OCI-LY7 (cell line): ENCODE results near the gene PRR20C. TPM values are rescaled to one million over a fixed set of nuclear protein-coding genes. Genes with fewer than 3 reads are reported as not detected.

Experiments
- BruUV-seq: library from RNA; stranded (reverse); fragments of 400-500 nt; replicated peaks from 2 replicates; lab custom pipeline; 2021; lab: Mats Ljungman, UMichigan
- CTCF ChIA-PET: fragments of 300-600 bp; sonication (Branson Sonifier 250); formaldehyde crosslinking; loops from one replicate; lab custom pipeline; 2022; ENCODE audit warnings: antibody characterized with exemption; ENCODE audit not compliant: unreplicated experiment; lab: Charles Lee
- POLR2A ChIA-PET: fragments of 300-600 bp; sonication (Branson Sonifier 250); formaldehyde crosslinking; loops from one replicate; lab custom pipeline; 2022; ENCODE audit warnings: antibody characterized with exemption; lab: Charles Lee
- DNase-seq: peaks from one replicate; pipeline ENCODE4 v3.0.0-alpha.2; 2015; ENCODE audit warnings: low spot score
- H2AFZ ChIP-seq: fragments of 200-600 bp; sonication (generic), shearing (Covaris generic); 2 replicates; pipeline ENCODE4 v1.6.1; 2014; ENCODE audit warnings: mild to moderate bottlenecking, antibody characterized with exemption, low read length, moderate library complexity
- H3K27ac ChIP-seq: fragments of 200-600 bp; sonication (generic); 2 replicates; pipeline ENCODE4 v1.5.1; 2014; ENCODE audit warnings: mixed run types, low read depth, mild to moderate bottlenecking, moderate library complexity, low read length, inconsistent platforms; ENCODE audit not compliant: poor library complexity, severe bottlenecking
- H3K36me3 ChIP-seq: fragments of 200-600 bp; sonication (generic); 2 replicates; pipeline ENCODE4 v1.6.1; 2014; ENCODE audit warnings: mild to moderate bottlenecking, antibody characterized with exemption, low read length, moderate library complexity, mixed read lengths; ENCODE audit not compliant: insufficient read depth
- H3K4me1 ChIP-seq: fragments of 200-600 bp; sonication (generic); 2 replicates; pipeline ENCODE4 v1.5.1; 2014; ENCODE audit warnings: mild to moderate bottlenecking, low read length; ENCODE audit not compliant: insufficient read depth, poor library complexity, severe bottlenecking
- H3K4me2 ChIP-seq: fragments of 200-600 bp; sonication (generic); 2 replicates; pipeline ENCODE4 v1.6.1; 2014; ENCODE audit warnings: mild to moderate bottlenecking, low read length
- H3K4me3 ChIP-seq: fragments of 200-600 bp; sonication (generic); 2 replicates; pipeline ENCODE4 v1.5.1; 2014; ENCODE audit warnings: mild to moderate bottlenecking, low read depth, low read length; ENCODE audit not compliant: poor library complexity, severe bottlenecking
- H3K79me2 ChIP-seq: fragments of 200-600 bp; sonication (generic); 2 replicates; pipeline ENCODE4 v1.6.1; 2016; ENCODE audit warnings: low read depth, mild to moderate bottlenecking, low read length, moderate library complexity, mixed read lengths; ENCODE audit not compliant: insufficient read depth
- H3K9me2 ChIP-seq: fragments of 200-600 bp; sonication (generic); 2 replicates; pipeline ENCODE4 v1.6.1; 2016; ENCODE audit warnings: mild to moderate bottlenecking, low read length, mixed read lengths; ENCODE audit not compliant: insufficient read depth
- H3K9me3 ChIP-seq: fragments of 200-600 bp; sonication (generic); 2 replicates; pipeline ENCODE4 v1.6.1; 2014; ENCODE audit warnings: mild to moderate bottlenecking, mixed run types, low read length, mixed read lengths
- H4K20me1 ChIP-seq: fragments of 200-600 bp; sonication (generic); 2 replicates; pipeline ENCODE4 v1.6.1; 2014; ENCODE audit warnings: mild to moderate bottlenecking, antibody characterized with exemption, low read length, moderate library complexity, mixed read lengths; ENCODE audit not compliant: insufficient read depth
- CTCF ChIP-seq: fragments of 200-600 bp; sonication (generic); conservative IDR thresholded peaks from 2 replicates; pipeline ENCODE4 v1.5.1; 2014; ENCODE audit warnings: mild to moderate bottlenecking, antibody characterized with exemption, low read length, moderate library complexity, mixed read lengths
- EZH2phosphoT487 ChIP-seq: fragments of 200-600 bp; sonication (generic); IDR thresholded peaks from 2 replicates; pipeline ENCODE4 v1.6.1; 2018; ENCODE audit warnings: low read depth, borderline replicate concordance, mild to moderate bottlenecking, mixed run types, antibody characterized with exemption, low read length, moderate library complexity, mixed read lengths
- intact Hi-C: fragments of 100-400 bp; cut with micrococcal nuclease; formaldehyde crosslinking; loops from one replicate; pipeline ENCODE4 v1.10.0; 2022; ENCODE audit not compliant: unreplicated experiment
- total RNA-seq, 2 experiments: library from RNA; depleted of rRNA in 1 of 2; stranded (reverse); fragments of >200 nt in 1 of 2; shearing (Covaris generic) in 1 of 2; gene quantifications; 2 replicates each; pipeline ENCODE4 v1.2.3, GENCODE V29; 2014 to 2022

The PRR20C gene
- total RNA-seq, 2 experiments from 2014 or later = not detected

DNA sequence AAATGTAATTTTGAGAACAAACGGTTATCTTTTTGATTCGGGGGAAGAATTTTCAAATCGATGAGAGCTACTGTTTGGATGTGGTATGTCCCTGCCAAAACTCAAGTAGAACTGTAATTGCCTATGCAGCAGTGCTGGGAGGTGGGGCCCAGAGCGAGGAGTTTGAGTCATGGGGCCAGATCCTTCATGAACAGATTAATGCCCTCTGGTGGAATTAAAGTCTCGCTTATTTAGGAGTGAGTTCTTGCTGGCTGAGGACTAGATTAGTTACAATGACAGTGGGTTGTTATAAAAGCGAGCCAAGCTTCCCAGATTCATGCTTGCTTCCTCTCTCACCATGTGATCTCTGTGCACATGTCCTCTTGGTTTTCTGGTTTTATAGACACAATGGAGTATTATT is 25.0 kb upstream of the PRR20C start:
- Histone ChIP-seq H3K36me3 (no peaks in the 10 kb centered on the region), H3K4me1 (no peaks in the 10 kb centered on the region), H3K9me3 (0 out of 2 replicates have a peak, but pooled peaks cover 4% of the 10 kb centered on the region), H3K4me3 (no peak overlapping the region), H3K9me2 (no peaks in the 10 kb centered on the region), H3K4me2 (no peak overlapping the region), H2AFZ (no peak overlapping the region), H3K79me2 (no peaks in the 10 kb centered on the region), H3K27ac (no peak overlapping the region), H4K20me1 (no peaks in the 10 kb centered on the region)
- ChIA-PET POLR2A (no interaction called here), CTCF (no interaction called here)
- no TSS peak for BruUV-seq
- no peak for TF ChIP-seq EZH2phosphoT487
- no peak for DNase-seq
- intact Hi-C loops = no loop called here

GRCh38 chr13:57136093-57136492 is 17.8 kb upstream of the PRR20C start:
- no peaks in the 10 kb centered on the region for H3K36me3 ChIP-seq
- H4K20me1 ChIP-seq = no peaks in the 10 kb centered on the region
- POLR2A ChIA-PET = no interaction called here
- no peak overlapping the region for H2AFZ ChIP-seq
- intact Hi-C loops = no loop called here
- CTCF ChIA-PET = no interaction called here
- H3K27ac ChIP-seq = no peak overlapping the region
- no peaks in the 10 kb centered on the region for H3K79me2 ChIP-seq
- H3K4me3 ChIP-seq = no peak overlapping the region
- TF ChIP-seq EZH2phosphoT487 = no peak
- TF ChIP-seq CTCF = no peak
- H3K9me2 ChIP-seq = no peaks in the 10 kb centered on the region
- DNase-seq = no peak
- no peak overlapping the region for H3K4me2 ChIP-seq
- BruUV-seq = no TSS peak
- H3K4me1 ChIP-seq = no peaks in the 10 kb centered on the region
- H3K9me3 ChIP-seq = no peaks in the 10 kb centered on the region

GRCh38 chr13:57137585-57137984 is 16.3 kb upstream of the PRR20C start:
- no peak overlapping the region for H3K4me2 ChIP-seq
- POLR2A ChIA-PET = no interaction called here
- no peaks in the 10 kb centered on the region for H3K4me1 ChIP-seq
- H3K79me2 ChIP-seq = no peaks in the 10 kb centered on the region
- H3K9me2 ChIP-seq = no peaks in the 10 kb centered on the region
- TF ChIP-seq CTCF (no peak), EZH2phosphoT487 (no peak)
- CTCF ChIA-PET = no interaction called here
- no peaks in the 10 kb centered on the region for H4K20me1 ChIP-seq
- H3K27ac ChIP-seq = no peak overlapping the region
- DNase-seq = no peak
- no TSS peak for BruUV-seq
- no peaks in the 10 kb centered on the region for H3K36me3 ChIP-seq
- H3K9me3 ChIP-seq = no peaks in the 10 kb centered on the region
- intact Hi-C loops = no loop called here
- H3K4me3 ChIP-seq = no peak overlapping the region
- H2AFZ ChIP-seq = no peak overlapping the region
